ENCODE measurements around the gene ASAP2. TPM values are rescaled to one million over a fixed set of nuclear protein-coding genes. Genes with fewer than 3 reads are reported as not detected.

ASAP2 gene
- total RNA-seq, 1 donor from 2014 or later = 49.6 TPM

DNA sequence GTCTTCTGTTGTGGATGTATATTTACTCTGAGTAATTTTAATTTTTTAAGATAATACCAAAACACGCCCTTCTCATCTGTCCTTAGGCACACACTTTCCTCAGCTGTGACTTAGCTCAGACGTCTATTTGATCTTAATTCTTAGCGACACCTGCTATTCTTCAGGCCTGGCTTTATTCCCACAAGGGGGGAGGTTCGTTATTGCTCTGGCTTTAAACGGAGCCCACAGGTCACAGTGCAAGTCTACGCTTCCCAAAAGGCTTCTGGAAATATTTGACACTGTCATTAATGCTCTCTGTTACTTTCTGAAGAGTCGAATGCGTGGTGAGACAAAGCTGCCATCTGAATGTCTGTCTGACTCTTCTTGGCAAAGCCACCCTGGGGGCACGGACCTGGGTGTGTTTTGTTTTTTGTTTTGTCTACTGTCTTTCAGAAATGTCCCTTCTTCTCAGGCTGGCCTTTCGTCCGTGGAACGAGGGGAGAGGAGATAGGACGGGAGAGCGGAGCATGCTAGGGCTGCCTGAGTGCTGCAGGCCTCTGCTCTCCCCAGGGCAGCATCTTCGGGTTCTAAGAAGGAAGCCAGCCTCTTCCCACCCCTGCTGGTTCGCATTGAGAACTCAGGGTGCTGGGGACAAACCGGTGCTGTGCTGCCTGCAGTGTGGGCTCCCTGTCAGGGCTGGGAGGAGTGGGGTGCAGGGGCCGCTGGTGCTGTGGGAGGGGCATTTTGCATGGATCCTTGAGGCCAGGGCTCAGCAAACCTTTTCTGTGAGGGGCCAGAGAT, 61.9 kb downstream of the ASAP2 start:
- peaks cover 7% of the 10 kb centered on the region for H3K27me3 Mint-ChIP-seq (ENCODE audit: unreplicated experiment)
- H3K4me3 Mint-ChIP-seq (ENCODE audit: unreplicated experiment) = peak overlapping the region; percentile 12
- DNase-seq = no peak
- peaks cover 21% of the 10 kb centered on the region for H3K36me3 Mint-ChIP-seq (ENCODE audit: unreplicated experiment)
- peak overlapping the region; percentile 52 for H3K27ac Mint-ChIP-seq (ENCODE audit: unreplicated experiment)
- peaks cover 20% of the 10 kb centered on the region for H3K4me1 Mint-ChIP-seq (ENCODE audit: low read depth, unreplicated experiment)
- H3K9me3 Mint-ChIP-seq (ENCODE audit: unreplicated experiment) = no peaks in the 10 kb centered on the region
- TF ChIP-seq, protein P1, sequence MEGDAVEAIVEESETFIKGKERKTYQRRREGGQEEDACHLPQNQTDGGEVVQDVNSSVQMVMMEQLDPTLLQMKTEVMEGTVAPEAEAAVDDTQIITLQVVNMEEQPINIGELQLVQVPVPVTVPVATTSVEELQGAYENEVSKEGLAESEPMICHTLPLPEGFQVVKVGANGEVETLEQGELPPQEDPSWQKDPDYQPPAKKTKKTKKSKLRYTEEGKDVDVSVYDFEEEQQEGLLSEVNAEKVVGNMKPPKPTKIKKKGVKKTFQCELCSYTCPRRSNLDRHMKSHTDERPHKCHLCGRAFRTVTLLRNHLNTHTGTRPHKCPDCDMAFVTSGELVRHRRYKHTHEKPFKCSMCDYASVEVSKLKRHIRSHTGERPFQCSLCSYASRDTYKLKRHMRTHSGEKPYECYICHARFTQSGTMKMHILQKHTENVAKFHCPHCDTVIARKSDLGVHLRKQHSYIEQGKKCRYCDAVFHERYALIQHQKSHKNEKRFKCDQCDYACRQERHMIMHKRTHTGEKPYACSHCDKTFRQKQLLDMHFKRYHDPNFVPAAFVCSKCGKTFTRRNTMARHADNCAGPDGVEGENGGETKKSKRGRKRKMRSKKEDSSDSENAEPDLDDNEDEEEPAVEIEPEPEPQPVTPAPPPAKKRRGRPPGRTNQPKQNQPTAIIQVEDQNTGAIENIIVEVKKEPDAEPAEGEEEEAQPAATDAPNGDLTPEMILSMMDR (IDR thresholded peaks at IDR 0.05; ENCODE audit: partially characterized antibody, unreplicated experiment) = no peak

- H3K4me3 Mint-ChIP-seq (ENCODE audit: unreplicated experiment) = no peak overlapping the region
- H3K27me3 Mint-ChIP-seq (ENCODE audit: unreplicated experiment) = peaks cover 4% of the 10 kb centered on the region
- H3K27ac Mint-ChIP-seq (ENCODE audit: unreplicated experiment) = no peak overlapping the region
- TF ChIP-seq, protein P1 (IDR thresholded peaks at IDR 0.05; ENCODE audit: partially characterized antibody, unreplicated experiment) = no peak
- DNase-seq = no peak
- H3K4me1 Mint-ChIP-seq (ENCODE audit: low read depth, unreplicated experiment) = peaks cover 19% of the 10 kb centered on the region
- H3K36me3 Mint-ChIP-seq (ENCODE audit: unreplicated experiment) = peaks cover 21% of the 10 kb centered on the region
- H3K9me3 Mint-ChIP-seq (ENCODE audit: unreplicated experiment) = no peaks in the 10 kb centered on the region
These were observed 62.7 kb downstream of the ASAP2 start for GRCh38 chr2:9269295-9269694.

- Mint-ChIP-seq H3K27ac (ENCODE audit: unreplicated experiment) (no peak overlapping the region), H3K9me3 (ENCODE audit: unreplicated experiment) (no peaks in the 10 kb centered on the region), H3K27me3 (ENCODE audit: unreplicated experiment) (peaks cover 2% of the 10 kb centered on the region), H3K4me1 (ENCODE audit: low read depth, unreplicated experiment) (peaks cover 16% of the 10 kb centered on the region), H3K36me3 (ENCODE audit: unreplicated experiment) (peaks cover 21% of the 10 kb centered on the region), H3K4me3 (ENCODE audit: unreplicated experiment) (no peak overlapping the region)
- DNase-seq = no peak
- TF ChIP-seq, protein P1 (IDR thresholded peaks at IDR 0.05; ENCODE audit: partially characterized antibody, unreplicated experiment) = no peak
These were observed 63.2 kb downstream of the ASAP2 start for GRCh38 chr2:9269695-9270360.

- DNase-seq = no peak
- Mint-ChIP-seq H3K27me3 (ENCODE audit: unreplicated experiment) (peaks cover 2% of the 10 kb centered on the region), H3K36me3 (ENCODE audit: unreplicated experiment) (peaks cover 21% of the 10 kb centered on the region), H3K9me3 (ENCODE audit: unreplicated experiment) (no peaks in the 10 kb centered on the region), H3K27ac (ENCODE audit: unreplicated experiment) (no peak overlapping the region), H3K4me1 (ENCODE audit: low read depth, unreplicated experiment) (peaks cover 16% of the 10 kb centered on the region), H3K4me3 (ENCODE audit: unreplicated experiment) (no peak overlapping the region)
- TF ChIP-seq, protein P1 (IDR thresholded peaks at IDR 0.05; ENCODE audit: partially characterized antibody, unreplicated experiment) = no peak
These were observed 64.5 kb downstream of the ASAP2 start for GRCh38 chr2:9271091-9271490.

- Mint-ChIP-seq H3K4me1 (ENCODE audit: low read depth, unreplicated experiment) (peaks cover 16% of the 10 kb centered on the region), H3K36me3 (ENCODE audit: unreplicated experiment) (peaks cover 21% of the 10 kb centered on the region), H3K4me3 (ENCODE audit: unreplicated experiment) (no peak overlapping the region), H3K9me3 (ENCODE audit: unreplicated experiment) (no peaks in the 10 kb centered on the region), H3K27me3 (ENCODE audit: unreplicated experiment) (peaks cover 2% of the 10 kb centered on the region), H3K27ac (ENCODE audit: unreplicated experiment) (no peak overlapping the region)
- no peak for DNase-seq
- TF ChIP-seq, protein P1 (IDR thresholded peaks at IDR 0.05; ENCODE audit: partially characterized antibody, unreplicated experiment) = no peak
These were observed 65.1 kb downstream of the ASAP2 start for GRCh38 chr2:9271691-9272090.
